HEK293T (cell line): ENCODE measurements around the gene OR13C4.
"Not testable (repeated sequence)": the region's sequence is repeated elsewhere in the genome, so short reads cannot be mapped to it uniquely, and the experiment has no call there.

Experiments
- ARNT ChIP-seq: fragments of 450-650 bp; IDR thresholded peaks from 2 replicates; pipeline ENCODE4 v1.6.1; 2017; ENCODE audit warnings: mild to moderate bottlenecking
- BHLHE40 ChIP-seq: fragments of 450-650 bp; IDR thresholded peaks from 2 replicates; pipeline ENCODE4 v1.6.1; 2016; ENCODE audit warnings: mild to moderate bottlenecking, moderate library complexity, borderline replicate concordance
- ELF4 ChIP-seq: fragments of 450-650 bp; IDR thresholded peaks from 2 replicates; pipeline ENCODE4 v1.6.1; 2017; ENCODE audit warnings: antibody characterized with exemption
- FOXA1 ChIP-seq: fragments of 450-650 bp; IDR thresholded peaks from 2 replicates; pipeline ENCODE4 v1.6.1; 2016; ENCODE audit warnings: mild to moderate bottlenecking
- FOXK2 ChIP-seq: fragments of 450-650 bp; IDR thresholded peaks from 2 replicates; pipeline ENCODE4 v1.6.1; 2016; ENCODE audit warnings: mild to moderate bottlenecking
- FOXM1 ChIP-seq: fragments of 450-650 bp; IDR thresholded peaks from 2 replicates; pipeline ENCODE4 v1.6.1; 2017; ENCODE audit warnings: mild to moderate bottlenecking, borderline replicate concordance
- HDGF ChIP-seq: fragments of 450-650 bp; IDR thresholded peaks from 2 replicates; pipeline ENCODE4 v1.6.1; 2017; ENCODE audit warnings: antibody characterized with exemption, borderline replicate concordance
- L3MBTL2 ChIP-seq: fragments of 450-650 bp; conservative IDR thresholded peaks from 2 replicates; pipeline ENCODE4 v1.6.1; 2016; ENCODE audit warnings: mild to moderate bottlenecking
- NFRKB ChIP-seq: fragments of 450-650 bp; IDR thresholded peaks from 2 replicates; pipeline ENCODE4 v1.6.1; 2016; ENCODE audit warnings: mild to moderate bottlenecking, moderate library complexity
- PKNOX1 ChIP-seq: fragments of 450-650 bp; IDR thresholded peaks from 2 replicates; pipeline ENCODE4 v1.6.1; 2016
- SP1 ChIP-seq: fragments of 450-650 bp; IDR thresholded peaks from 2 replicates; pipeline ENCODE4 v1.6.1; 2017
- SUZ12 ChIP-seq: fragments of 450-650 bp; IDR thresholded peaks from 2 replicates; pipeline ENCODE4 v1.6.1; 2016; ENCODE audit warnings: mild to moderate bottlenecking
- TARDBP ChIP-seq: fragments of 450-650 bp; IDR thresholded peaks from 2 replicates; pipeline ENCODE4 v1.6.1; 2016
- ZNF384 ChIP-seq: fragments of 450-650 bp; IDR thresholded peaks from 2 replicates; pipeline ENCODE4 v1.6.1; 2016

DNA sequence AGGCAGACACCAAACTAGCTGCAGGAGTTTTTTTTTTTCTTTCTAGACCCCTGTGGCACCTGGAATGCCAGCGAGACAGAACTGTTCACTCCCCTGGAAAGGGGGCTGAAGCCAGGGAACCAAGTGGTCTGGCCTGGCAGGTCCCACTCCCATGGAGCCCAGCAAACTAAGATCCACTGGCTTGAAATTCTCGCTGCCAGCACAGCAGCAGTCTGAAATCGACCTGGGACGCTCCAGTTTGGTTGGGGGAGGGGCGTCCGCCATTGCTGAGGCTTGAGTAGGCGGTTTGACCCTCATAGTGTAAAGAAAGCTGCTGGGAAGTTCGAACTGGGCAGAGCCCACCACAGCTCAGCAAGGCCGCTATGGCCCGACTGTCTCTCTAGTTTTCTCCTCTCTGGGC is 6.8 kb downstream of the OR13C4 start:
- not testable (repeated sequence) for TF ChIP-seq SP1, BHLHE40, FOXA1, ELF4, PKNOX1, FOXM1, SUZ12, NFRKB, FOXK2, ARNT, L3MBTL2, TARDBP, ZNF384, HDGF
